EL (cell line): ENCODE data around the gene MYH6.
"Not testable (repeated sequence)": the region's sequence is repeated elsewhere in the genome, so short reads cannot be mapped to it uniquely, and the experiment has no call there.

Experiments used
- DNase-seq: peaks from one replicate; pipeline ENCODE4 v3.0.0-alpha.2; 2016

Gene MYH6

DNA sequence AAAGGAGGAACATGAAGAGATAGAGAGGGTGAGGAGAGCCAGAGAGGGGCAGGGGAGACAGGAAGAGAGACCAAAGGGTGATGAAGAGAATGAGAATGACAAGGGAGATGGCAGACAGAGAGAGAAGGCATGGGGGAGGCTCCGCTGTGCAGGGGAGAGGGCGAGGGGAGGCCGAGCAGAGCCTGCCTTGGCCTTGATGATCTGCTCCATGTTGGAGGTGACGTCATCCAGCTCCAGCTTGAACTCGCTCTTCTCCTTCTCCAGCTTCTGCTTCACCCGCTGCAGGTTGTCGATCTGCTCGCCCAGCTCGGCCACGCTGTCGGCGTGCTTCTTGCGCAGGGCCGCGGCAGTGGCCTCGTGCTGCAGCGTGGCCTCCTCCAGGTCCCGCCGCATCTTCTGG, 18.2 kb downstream of the MYH6 start:
- not testable (repeated sequence) for DNase-seq

GRCh38 chr14:23389396-23389795, 18.7 kb downstream of the MYH6 start:
- no peak for DNase-seq

DNA sequence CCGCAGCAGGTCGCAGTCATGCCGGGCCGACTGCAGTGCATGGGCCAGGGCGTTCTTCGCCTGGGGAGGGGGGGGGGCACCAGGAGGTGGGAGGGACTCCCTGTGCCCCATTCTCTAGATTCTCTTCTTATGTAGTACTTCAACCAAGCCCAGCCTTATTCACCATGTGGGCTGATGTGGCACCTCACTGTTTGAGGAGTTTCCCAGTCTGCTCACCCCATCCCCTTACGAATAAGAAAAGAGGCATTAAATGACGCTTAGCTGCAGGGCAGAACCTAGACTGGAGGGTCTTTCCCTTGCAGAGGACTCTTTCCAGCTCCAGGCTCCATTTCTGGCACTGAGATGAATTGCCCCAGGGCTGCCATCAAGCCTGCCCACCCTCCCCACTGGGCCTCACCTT, 19.1 kb downstream of the MYH6 start:
- DNase-seq, result no peak

DNA sequence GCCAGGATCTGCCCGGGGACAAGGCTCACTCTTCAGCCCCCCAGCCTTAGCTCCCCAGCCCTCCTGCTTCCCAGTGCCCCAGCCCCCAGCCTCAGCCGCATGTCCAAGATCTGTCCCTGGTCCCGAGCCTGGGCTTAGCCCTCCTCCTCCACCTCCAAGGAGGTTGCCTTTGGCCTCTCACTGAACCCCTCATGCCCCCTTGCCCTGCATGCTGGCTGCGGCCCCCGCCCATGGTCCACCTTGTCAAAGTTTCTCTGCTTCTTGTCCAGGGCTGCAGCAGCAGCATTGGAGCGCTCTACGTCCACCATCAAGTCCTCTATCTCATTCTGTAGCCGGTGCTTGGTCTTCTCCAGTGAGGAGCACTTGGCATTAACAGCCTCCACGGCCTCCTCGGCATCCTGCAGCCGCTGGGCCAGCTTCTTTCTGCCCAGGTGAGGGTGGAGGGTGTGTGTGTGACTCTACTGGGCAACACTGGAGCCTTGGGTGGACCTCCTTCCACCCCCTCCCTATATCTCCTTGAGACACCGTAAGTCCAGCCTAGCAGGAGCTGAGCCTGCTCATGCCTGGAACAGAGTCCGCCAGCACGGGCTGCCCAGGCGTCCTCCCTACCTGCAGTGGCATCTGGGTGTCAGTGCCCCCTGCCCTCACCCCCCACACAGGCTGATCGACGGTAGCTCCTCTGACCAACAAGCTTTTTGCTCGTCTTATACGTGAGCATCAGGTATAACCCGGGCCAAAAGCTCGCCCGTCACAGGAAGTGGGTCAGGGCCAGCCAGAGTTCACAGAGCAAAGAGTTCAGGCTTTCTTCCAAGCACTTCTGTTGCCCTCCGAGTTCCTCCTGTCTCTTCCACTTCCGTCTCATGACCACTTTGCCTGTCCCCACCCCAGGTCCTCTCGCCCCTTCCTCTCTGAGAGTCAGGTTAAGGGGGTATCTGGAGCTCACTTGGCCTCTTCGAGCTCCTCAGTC, 19.9 kb downstream of the MYH6 start:
- DNase-seq, result no peak

- no peak for DNase-seq
These were observed 21.1 kb downstream of the MYH6 start for GRCh38 chr14:23386999-23387398.

GRCh38 chr14:23386266-23386657, 21.8 kb downstream of the MYH6 start:
- DNase-seq, result not testable (repeated sequence)

- DNase-seq, result no peak
These were observed 22.3 kb downstream of the MYH6 start for GRCh38 chr14:23385642-23386265.

DNA sequence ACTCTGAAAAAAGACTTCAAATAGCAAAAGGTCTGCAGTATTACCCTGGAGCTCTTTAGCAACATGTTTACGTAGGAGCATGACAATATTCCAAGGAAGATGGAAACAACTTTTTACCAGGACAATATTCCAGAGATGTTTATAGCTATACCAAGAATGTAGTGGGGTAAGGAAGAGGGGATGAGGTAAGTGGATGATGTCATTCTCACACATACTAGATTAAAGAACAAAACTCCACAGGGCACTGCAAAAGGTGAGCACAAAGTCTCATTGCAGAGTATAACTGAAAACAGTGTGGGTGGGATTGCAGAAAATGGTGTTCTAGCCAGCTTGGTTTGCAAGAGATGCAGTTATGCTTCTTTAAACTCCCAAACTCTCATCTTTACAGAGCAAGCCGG, 22.8 kb downstream of the MYH6 start:
- no peak for DNase-seq

DNA sequence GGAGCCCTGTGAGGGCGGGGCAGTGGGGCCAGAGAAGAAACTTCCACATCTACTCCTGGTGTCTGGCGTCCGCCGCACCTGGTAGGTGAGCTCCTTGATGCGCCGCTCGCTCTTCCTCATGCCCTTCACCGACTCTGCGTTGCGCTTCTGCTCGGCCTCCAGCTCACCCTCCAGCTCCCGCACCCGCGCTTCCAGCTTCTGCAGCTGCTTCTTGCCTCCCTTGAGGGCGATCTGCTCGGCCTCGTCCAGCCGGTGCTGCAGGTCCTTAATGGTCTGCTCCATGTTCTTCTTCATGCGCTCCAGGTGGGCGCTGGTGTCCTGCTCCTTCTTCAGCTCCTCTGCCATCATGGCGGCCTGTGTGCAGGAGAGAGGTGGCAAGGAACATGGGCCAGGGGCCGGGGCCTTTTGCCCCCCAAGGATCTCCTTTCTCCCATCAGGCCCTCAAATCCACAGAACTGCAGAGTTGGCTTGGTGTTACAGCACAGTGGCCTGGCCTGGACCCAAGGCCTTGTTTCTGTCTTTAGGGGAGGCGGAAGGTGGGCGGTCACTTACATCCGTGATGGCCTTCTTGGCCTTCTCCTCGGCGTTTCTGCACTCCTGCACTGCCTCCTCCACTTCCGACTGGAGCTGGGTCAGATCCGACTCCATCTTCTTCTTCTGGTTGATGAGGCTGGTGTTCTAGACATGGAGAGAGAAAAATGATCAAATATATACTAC, 23.6 kb downstream of the MYH6 start:
- no peak for DNase-seq

- DNase-seq, result no peak
These were observed 25.2 kb downstream of the MYH6 start for GRCh38 chr14:23382731-23383440.

- DNase-seq, result no peak
These were observed 25.8 kb downstream of the MYH6 start for GRCh38 chr14:23382276-23382675.

DNA sequence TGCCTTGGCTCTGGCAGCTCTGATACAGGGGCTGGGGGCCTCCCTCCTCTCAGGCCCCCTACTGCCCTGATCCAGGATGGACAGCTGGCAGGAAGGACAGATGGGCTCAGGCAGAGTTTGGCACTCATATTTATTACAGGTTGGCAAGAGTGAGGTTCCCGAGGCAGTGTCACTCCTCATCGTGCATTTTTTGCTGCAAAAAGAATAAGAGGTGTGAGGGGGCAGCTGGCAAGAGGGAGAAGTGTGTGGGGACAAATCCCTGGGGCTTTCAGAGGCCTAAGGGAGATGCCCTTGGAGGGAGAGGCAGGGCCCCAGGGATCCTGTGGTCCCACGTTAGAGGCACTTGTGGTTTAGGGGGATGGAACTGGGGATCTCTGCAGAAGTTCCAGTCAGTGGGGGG, 26.2 kb downstream of the MYH6 start:
- no peak for DNase-seq

GRCh38 chr14:23380976-23381375, 27.1 kb downstream of the MYH6 start:
- DNase-seq, result no peak

DNA sequence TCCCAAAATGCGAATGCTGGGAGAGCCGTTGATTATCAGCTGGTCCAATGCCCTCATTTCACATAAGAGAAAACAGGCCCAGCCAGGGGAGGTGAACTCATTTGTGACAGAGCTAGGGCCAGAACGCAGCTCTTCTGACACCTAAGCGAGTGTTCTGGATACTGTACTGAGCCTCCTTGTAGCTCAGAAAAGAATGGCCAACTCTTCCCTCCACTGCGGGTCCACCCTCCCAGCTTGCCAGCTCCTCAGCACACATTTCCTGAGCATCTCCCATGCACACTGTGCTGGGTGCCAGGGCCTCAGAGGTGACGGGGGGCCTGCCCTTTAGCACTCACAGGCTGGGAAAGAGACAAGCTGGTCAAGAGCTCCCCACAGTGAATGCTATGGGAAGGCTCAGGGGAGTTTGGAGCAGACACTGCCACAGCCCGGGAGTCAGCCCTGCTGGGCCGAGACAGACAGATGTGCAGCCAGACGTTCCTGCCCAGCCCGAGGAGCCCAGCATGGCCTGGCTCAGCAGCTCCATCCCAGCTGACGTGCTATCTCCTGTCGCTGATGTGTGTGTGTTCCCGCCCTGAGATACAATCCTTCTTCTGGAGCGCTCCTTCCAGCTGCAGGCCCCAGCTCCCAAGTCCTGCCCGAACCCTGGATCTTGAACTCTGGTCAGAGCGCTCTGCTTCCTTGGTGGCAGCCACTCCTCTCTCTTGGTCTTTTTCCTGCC, 27.7 kb downstream of the MYH6 start:
- no peak for DNase-seq

- peak; percentile 28 for DNase-seq
These were observed 28.5 kb downstream of the MYH6 start for GRCh38 chr14:23379366-23380196.

- DNase-seq, result no peak
These were observed 29.4 kb downstream of the MYH6 start for GRCh38 chr14:23378612-23379220.

DNA sequence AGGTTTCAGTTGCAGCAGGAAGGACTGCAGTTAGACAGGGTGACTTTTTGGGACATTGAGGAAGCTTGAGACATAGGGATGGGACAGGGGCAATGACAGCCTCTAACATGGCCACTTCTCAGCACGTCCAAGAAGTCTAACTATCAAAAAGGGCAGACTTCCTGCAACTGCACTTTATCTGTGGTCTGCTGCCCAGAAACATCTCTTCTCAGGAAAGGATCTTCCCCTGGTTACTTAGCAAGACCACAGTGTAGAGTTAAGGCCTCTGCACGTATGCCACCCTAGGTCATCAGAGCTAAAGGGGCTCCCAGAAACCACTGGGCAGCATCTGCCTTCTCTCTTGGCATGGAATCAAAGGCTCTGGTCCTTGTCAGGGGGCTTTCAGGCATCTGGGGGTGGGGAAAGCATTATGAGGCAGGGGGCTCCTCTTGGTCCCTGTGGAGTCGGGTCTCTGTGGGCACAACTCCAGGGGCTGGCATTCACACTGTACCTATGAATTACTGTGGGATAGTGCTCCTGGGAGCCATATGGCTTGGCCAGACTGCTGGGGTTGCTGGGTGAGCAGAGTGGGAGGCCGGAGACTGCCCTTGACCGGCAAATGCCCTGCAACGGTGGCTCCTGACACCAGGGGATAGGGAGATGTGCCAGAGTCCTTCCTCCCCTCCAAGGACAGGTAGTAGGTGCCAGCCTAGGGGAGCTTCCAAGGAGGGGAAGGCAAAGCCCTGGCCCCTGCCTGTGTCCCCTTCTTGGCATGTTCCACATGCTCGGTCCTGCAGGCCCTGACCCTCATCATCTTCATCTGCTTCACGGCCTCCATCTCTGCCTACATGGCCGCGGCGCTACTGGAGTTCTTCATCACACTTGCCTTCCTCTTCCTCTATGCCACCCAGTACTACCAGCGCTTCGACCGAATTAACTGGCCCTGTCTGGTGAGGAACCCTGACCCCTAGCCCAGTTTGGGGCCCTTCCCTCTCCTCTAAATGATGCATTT, 30.2 kb downstream of the MYH6 start:
- DNase-seq, result no peak

GRCh38 chr14:23377198-23377550, 30.9 kb downstream of the MYH6 start:
- no peak for DNase-seq

GRCh38 chr14:23376482-23377197, 31.4 kb downstream of the MYH6 start, which contains the start of gene CMTM5:
CMTM5 (plus strand) TSS chr14:23377046; CDS start chr14:23377252, 206 bp downstream.
- DNase-seq, result no peak
